ENCODE measurements around the gene COX6A1.

Gene COX6A1

GRCh38 chr12:120397824-120398540 is 39.9 kb upstream of the COX6A1 start:
- Histone ChIP-seq H3K36me3 (ENCODE audit: control insufficient read depth, insufficient read depth, low read length) (no peaks in the 10 kb centered on the region), H3K27ac (no peak overlapping the region), H3K79me2 (no peaks in the 10 kb centered on the region), H3K4me2 (ENCODE audit: low read length) (no peak overlapping the region), H2AFZ (no peak overlapping the region), H3K27me3 (ENCODE audit: control insufficient read depth, insufficient read depth, low read length) (no peaks in the 10 kb centered on the region), H3K9ac (no peak overlapping the region), H3K4me3 (ENCODE audit: low read depth, low read length) (no peak overlapping the region), H3K4me1 (peaks cover 4% of the 10 kb centered on the region), H3K9me3 (ENCODE audit: control insufficient read depth, low read length) (no peaks in the 10 kb centered on the region)
- TF ChIP-seq CTCF (IDR thresholded peaks at IDR 0.05), result no peak

GRCh38 chr12:120399531-120399930 is 38.4 kb upstream of the COX6A1 start:
- Histone ChIP-seq H3K9me3 (ENCODE audit: control insufficient read depth, low read length) (no peaks in the 10 kb centered on the region), H3K36me3 (ENCODE audit: control insufficient read depth, insufficient read depth, low read length) (no peaks in the 10 kb centered on the region), H3K27ac (no peak overlapping the region), H3K79me2 (no peaks in the 10 kb centered on the region), H3K4me1 (peaks cover 4% of the 10 kb centered on the region), H3K9ac (no peak overlapping the region), H3K4me2 (ENCODE audit: low read length) (no peak overlapping the region), H3K4me3 (ENCODE audit: low read depth, low read length) (no peak overlapping the region), H3K27me3 (ENCODE audit: control insufficient read depth, insufficient read depth, low read length) (no peaks in the 10 kb centered on the region), H2AFZ (no peak overlapping the region)
- no peak for TF ChIP-seq CTCF (IDR thresholded peaks at IDR 0.05)

GRCh38 chr12:120402217-120402616 is 35.7 kb upstream of the COX6A1 start:
- Histone ChIP-seq H3K9ac (no peak overlapping the region), H2AFZ (peak overlapping the region; percentile 45), H3K4me3 (ENCODE audit: low read depth, low read length) (no peak overlapping the region), H3K4me2 (ENCODE audit: low read length) (no peak overlapping the region), H3K4me1 (no peaks in the 10 kb centered on the region), H3K9me3 (ENCODE audit: control insufficient read depth, low read length) (no peaks in the 10 kb centered on the region), H3K27ac (no peak overlapping the region), H3K79me2 (no peaks in the 10 kb centered on the region), H3K36me3 (ENCODE audit: control insufficient read depth, insufficient read depth, low read length) (no peaks in the 10 kb centered on the region), H3K27me3 (ENCODE audit: control insufficient read depth, insufficient read depth, low read length) (no peaks in the 10 kb centered on the region)
- TF ChIP-seq CTCF (IDR thresholded peaks at IDR 0.05), result no peak

- Histone ChIP-seq H3K9me3 (ENCODE audit: control insufficient read depth, low read length) (no peaks in the 10 kb centered on the region), H2AFZ (no peak overlapping the region), H3K4me1 (no peaks in the 10 kb centered on the region), H3K79me2 (no peaks in the 10 kb centered on the region), H3K36me3 (ENCODE audit: control insufficient read depth, insufficient read depth, low read length) (no peaks in the 10 kb centered on the region), H3K4me2 (ENCODE audit: low read length) (no peak overlapping the region), H3K9ac (no peak overlapping the region), H3K4me3 (ENCODE audit: low read depth, low read length) (no peak overlapping the region), H3K27ac (no peak overlapping the region), H3K27me3 (ENCODE audit: control insufficient read depth, insufficient read depth, low read length) (no peaks in the 10 kb centered on the region)
- TF ChIP-seq CTCF (IDR thresholded peaks at IDR 0.05), result no peak
These were observed 34.0 kb upstream of the COX6A1 start for GRCh38 chr12:120403869-120404268.

GRCh38 chr12:120404271-120404670 is 33.6 kb upstream of the COX6A1 start:
- no peak overlapping the region for H2AFZ ChIP-seq
- H3K9ac ChIP-seq, result no peak overlapping the region
- no peak overlapping the region for H3K27ac ChIP-seq
- H3K4me1 ChIP-seq, result no peaks in the 10 kb centered on the region
- no peak overlapping the region for H3K4me2 ChIP-seq (ENCODE audit: low read length)
- no peaks in the 10 kb centered on the region for H3K79me2 ChIP-seq
- no peaks in the 10 kb centered on the region for H3K36me3 ChIP-seq (ENCODE audit: control insufficient read depth, insufficient read depth, low read length)
- H3K27me3 ChIP-seq (ENCODE audit: control insufficient read depth, insufficient read depth, low read length), result no peaks in the 10 kb centered on the region
- H3K9me3 ChIP-seq (ENCODE audit: control insufficient read depth, low read length), result no peaks in the 10 kb centered on the region
- TF ChIP-seq CTCF (IDR thresholded peaks at IDR 0.05), result no peak
- H3K4me3 ChIP-seq (ENCODE audit: low read depth, low read length), result no peak overlapping the region

Data from parathyroid adenoma (tissue), 2 donors.